Left lung (tissue), 10 donors: ENCODE data around the gene SDK1. TPM values are rescaled to one million over a fixed set of nuclear protein-coding genes. Genes with fewer than 3 reads are reported as not detected.
A peak's percentile ranks its signal among the peaks of the same experiment; 100 is the strongest.
"Not testable (repeated sequence)": the region's sequence is repeated elsewhere in the genome, so short reads cannot be mapped to it uniquely, and the experiment has no call there.

Source experiments
- ATAC-seq: fragments of 200-7000 bp; cut with Tn5 transposase; one replicate; pipeline ENCODE4 v1.9.1; 2020; ENCODE audit warnings: moderate library complexity
- DNase-seq, 4 donors: peaks; one replicate each; pipeline ENCODE4 v3.0.0-alpha.2; 2013 to 2020
- H3K27ac ChIP-seq, 2 donors: fragments of 200-600 bp; sonication (generic) in 1 of 2; one replicate each; pipeline versions ENCODE4 v1.5.0 to v1.8.0; 2020 to 2021
- H3K27me3 ChIP-seq, 2 donors: fragments of 200-600 bp; sonication (generic) in 1 of 2; one replicate each; pipeline versions ENCODE4 v1.5.0 to v1.8.0; 2020 to 2021
- H3K36me3 ChIP-seq, 2 donors: fragments of 200-600 bp; sonication (generic) in 1 of 2; one replicate each; pipeline versions ENCODE4 v1.5.0 to v1.8.0; 2020 to 2021
- H3K4me1 ChIP-seq, 2 donors: fragments of 200-600 bp; one replicate each; pipeline ENCODE4 v1.8.0; 2021
- H3K4me3 ChIP-seq, 2 donors: fragments of 200-600 bp; sonication (generic) in 1 of 2; one replicate each; pipeline versions ENCODE4 v1.5.0 to v1.8.0; 2020 to 2021; ENCODE audit warnings: mild to moderate bottlenecking in 1 of 2
- H3K9me3 ChIP-seq, 2 donors: fragments of 200-600 bp; sonication (generic) in 1 of 2; one replicate each; pipeline versions ENCODE4 v1.5.0 to v1.8.0; 2020 to 2021
- intact Hi-C, 2 donors: fragments of 100-400 bp; cut with DNase I; formaldehyde crosslinking; loops; one replicate each; pipeline versions ENCODE4 v1.11.2 to v1.14.2; 2022
- polyA plus RNA-seq, 6 donors: library from polyadenylated mRNA; unstranded; fragments of 120-200 nt; gene quantifications; one replicate each; pipeline ENCODE4 v1.2.1, GENCODE V29; 2013; ENCODE audit not compliant: insufficient read length in 6 of 6
- total RNA-seq, 2 donors: library from RNA; stranded (reverse); fragmentation: NEBNext Ultra II Directional; extraction: Animal tissue kit (Norgen Biotek cat#: 25700); gene quantifications; one replicate each; pipeline ENCODE4 v1.2.1, GENCODE V29; 2021
- TF ChIP-seq, protein P1 (sequence below), 2 donors: fragments of 200-600 bp; sonication (generic) in 1 of 2; IDR thresholded peaks; one replicate each; pipeline versions ENCODE4 v1.5.0 to v1.8.0; 2021; ENCODE audit warnings: antibody characterized with exemption in 2 of 2
- donor health status: DM: no; HTN: yes; CAD: no.
- donor health status: DM: no; HTN: no; CAD: no.

SDK1 gene
- total and polyA plus RNA-seq, 8 donors: 5.5 to 17.6 (median 13.0) TPM

DNA sequence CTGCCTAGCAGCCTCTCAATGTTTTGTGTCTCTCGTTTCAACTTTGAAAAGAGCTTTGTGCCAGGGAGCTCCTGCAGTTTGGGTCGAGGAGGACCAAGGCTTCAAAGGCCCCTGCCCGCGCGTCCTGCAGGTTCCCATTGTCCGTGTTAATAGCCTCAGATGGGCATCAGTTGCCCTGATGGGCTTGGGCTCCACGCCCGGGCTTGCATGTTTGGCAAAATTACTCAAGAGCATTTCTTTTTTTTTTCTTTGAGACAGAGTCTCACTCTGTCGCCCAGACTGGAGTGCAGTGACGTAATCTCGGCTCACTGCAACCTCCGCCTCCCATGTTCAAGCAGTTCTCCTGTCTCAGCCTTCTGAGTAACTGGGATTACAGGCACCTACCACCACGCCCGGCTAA, 636.6 kb downstream of the SDK1 start:
- Histone ChIP-seq H3K4me3 (no peak overlapping the region), H3K9me3 (peaks cover 0 to 11% of the 10 kb centered on the region in 2 donors), H3K4me1 (no peaks in the 10 kb centered on the region), H3K27ac (no peak overlapping the region), H3K27me3 (no peaks in the 10 kb centered on the region), H3K36me3 (no peaks in the 10 kb centered on the region)
- peak; percentile 39 for ATAC-seq
- intact Hi-C loops: no loop called here
- DNase-seq: no peak
- TF ChIP-seq, protein P1, sequence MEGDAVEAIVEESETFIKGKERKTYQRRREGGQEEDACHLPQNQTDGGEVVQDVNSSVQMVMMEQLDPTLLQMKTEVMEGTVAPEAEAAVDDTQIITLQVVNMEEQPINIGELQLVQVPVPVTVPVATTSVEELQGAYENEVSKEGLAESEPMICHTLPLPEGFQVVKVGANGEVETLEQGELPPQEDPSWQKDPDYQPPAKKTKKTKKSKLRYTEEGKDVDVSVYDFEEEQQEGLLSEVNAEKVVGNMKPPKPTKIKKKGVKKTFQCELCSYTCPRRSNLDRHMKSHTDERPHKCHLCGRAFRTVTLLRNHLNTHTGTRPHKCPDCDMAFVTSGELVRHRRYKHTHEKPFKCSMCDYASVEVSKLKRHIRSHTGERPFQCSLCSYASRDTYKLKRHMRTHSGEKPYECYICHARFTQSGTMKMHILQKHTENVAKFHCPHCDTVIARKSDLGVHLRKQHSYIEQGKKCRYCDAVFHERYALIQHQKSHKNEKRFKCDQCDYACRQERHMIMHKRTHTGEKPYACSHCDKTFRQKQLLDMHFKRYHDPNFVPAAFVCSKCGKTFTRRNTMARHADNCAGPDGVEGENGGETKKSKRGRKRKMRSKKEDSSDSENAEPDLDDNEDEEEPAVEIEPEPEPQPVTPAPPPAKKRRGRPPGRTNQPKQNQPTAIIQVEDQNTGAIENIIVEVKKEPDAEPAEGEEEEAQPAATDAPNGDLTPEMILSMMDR (IDR thresholded peaks at IDR 0.05): no peak

DNA sequence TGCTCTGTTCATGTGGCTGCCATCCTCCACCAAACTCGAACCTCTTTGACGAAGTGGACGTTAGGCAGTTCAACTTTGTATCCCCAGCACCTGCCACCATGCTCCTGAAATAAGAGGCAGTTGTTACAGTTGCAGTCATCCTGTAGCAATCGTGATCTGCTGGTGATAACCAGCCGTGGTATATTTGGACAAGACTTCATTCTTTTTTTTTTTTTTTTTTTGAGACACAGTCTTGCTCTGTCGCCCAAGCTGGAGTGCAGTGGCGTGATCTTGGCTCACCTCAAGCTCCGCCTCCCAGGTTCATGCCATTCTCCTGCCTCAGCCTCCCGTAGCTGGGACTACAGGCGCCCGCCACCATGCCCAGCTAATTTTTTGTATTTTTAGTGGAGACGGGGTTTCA, 640.7 kb downstream of the SDK1 start:
- H3K9me3 ChIP-seq, H3K27ac ChIP-seq, H3K4me1 ChIP-seq, intact Hi-C loops, H3K27me3 ChIP-seq, DNase-seq, ATAC-seq, H3K36me3 ChIP-seq, H3K4me3 ChIP-seq: not testable (repeated sequence)

DNA sequence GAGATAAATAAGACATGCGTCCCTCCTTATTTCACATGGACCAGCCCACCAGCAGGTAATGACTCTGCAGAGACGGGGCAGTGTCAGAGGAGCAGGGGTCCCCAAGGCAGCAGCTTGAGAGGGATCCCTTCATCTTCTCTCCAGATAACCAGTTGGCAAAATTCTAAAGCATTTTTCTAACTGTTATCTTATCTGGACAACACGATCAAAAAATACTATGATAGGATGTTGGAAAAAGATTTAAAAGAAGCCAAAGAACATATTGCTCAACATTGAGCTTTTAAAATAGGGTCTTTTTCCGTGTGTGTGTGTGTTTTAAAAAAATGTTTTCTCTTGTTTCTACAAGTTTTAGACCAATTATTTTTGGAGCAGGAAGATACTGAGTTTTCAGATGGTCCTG, 641.2 kb downstream of the SDK1 start:
- ATAC-seq: no peak
- Histone ChIP-seq H3K36me3 (no peaks in the 10 kb centered on the region), H3K4me3 (no peak overlapping the region), H3K27me3 (no peaks in the 10 kb centered on the region), H3K4me1 (no peaks in the 10 kb centered on the region), H3K27ac (peak overlapping the region; percentile 48 to 65), H3K9me3 (peaks cover 0 to 9% of the 10 kb centered on the region in 2 donors)
- intact Hi-C loops: no loop called here
- peak in 2 of 4 donors; percentile 30 to 31 for DNase-seq
- TF ChIP-seq, protein P1 (IDR thresholded peaks at IDR 0.05): no peak

DNA sequence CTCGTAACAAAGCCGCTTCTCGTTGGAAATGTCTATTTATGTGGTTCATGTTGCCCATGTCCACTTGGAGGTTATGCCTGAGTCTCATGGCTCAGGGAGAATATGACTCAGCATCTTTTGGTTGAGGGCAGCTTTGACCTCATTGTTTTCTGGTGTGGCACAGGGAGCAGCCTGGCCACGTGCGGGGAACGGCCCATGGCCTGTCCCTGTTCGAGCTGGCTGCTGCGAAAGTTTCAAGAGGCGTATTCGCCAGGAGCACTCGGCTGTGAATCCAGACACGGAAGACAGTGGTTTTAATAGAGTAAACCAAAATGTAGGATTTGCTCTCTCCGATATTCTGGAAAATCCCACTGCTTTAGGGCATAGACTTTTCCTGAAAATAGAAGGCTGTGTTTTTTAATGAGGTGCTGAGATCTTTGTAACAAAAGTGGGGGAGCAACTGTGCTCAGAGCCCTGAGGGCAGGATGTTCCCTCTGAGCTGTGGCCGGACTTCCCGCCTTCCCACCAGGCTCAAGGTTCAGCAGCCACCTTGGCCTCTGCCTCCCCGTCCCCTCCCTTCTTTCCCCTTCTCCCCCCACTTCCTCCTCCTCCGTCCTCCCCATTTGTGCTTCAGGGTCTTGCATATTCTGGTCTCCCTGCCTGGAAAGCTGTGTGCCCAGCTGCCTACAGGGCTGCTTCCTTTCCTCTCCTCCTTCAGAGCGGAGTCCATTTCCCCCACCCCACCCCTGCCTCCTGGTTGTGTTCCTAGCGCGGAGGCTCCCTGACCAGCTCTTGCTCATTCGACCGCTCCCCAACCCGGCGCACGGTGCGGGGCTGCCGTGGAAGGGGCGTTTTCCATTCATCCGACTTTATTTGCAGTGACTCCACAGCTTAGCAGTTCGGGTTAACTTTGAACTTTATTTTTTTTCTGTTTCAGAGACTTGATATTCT, 642.0 kb downstream of the SDK1 start:
- H3K27me3 ChIP-seq: no peaks in the 10 kb centered on the region
- no peak overlapping the region for H3K4me3 ChIP-seq
- peak in 2 of 4 donors; percentile 22 to 26 for DNase-seq
- peaks cover 0 to 9% of the 10 kb centered on the region in 2 donors for H3K9me3 ChIP-seq
- H3K36me3 ChIP-seq: no peaks in the 10 kb centered on the region
- intact Hi-C loops: no loop called here
- TF ChIP-seq, protein P1 (IDR thresholded peaks at IDR 0.05): no peak
- peak overlapping the region; percentile 48 to 65 for H3K27ac ChIP-seq
- H3K4me1 ChIP-seq: no peaks in the 10 kb centered on the region
- ATAC-seq: peak; percentile 48

DNA sequence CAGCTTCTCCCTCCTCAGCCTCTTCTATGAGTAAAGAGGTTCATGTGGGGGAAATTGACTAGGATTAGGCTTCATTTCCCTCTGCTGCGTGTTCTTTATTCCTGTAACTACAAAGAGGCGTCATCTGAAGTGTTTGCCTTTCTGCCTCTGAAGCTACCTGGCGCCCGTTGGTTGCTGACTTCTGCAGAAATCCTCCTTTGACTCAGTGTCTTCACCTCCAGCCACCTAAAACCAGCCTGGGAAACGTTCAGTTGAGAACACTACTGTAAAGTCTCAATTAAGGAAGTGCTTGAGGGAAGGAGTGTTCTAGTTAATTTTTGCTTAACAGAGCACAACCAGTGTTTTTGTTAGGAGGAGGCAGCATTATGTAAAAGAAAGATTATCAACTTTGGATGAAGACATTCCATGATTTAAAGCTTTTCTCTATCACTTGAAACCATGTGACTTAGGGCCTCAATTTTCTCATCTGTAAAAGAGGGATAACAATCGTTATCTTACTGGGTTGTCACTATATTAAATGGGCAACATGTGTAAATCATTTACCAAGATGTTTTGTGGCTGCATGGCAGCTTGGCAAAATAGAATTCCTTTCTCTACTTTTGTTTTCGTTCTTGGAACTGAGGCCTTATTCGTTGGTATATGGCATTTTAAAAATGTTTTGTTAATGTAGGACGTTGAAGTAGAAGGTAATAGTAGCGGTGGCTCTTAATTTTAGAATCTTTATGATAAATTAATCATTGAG, 642.9 kb downstream of the SDK1 start:
- peak; percentile 79 for ATAC-seq
- H3K27ac ChIP-seq: no peak overlapping the region

More for the DNA sequence above, 642.9 kb downstream of the SDK1 start:
- no peaks in the 10 kb centered on the region for H3K36me3 ChIP-seq
- H3K9me3 ChIP-seq: peaks cover 0 to 9% of the 10 kb centered on the region in 2 donors
- H3K4me1 ChIP-seq: no peaks in the 10 kb centered on the region
- H3K27me3 ChIP-seq: peaks cover 0 to 4% of the 10 kb centered on the region in 2 donors
- no peak for DNase-seq
- TF ChIP-seq, protein P1 (IDR thresholded peaks at IDR 0.05): no peak
- no peak overlapping the region for H3K4me3 ChIP-seq
- intact Hi-C loops: no loop called here
